DND-41 (cell line): ENCODE data around the gene TELO2.

Source experiments
- CTCF ChIP-seq: IDR thresholded peaks from 2 replicates; pipeline ENCODE4 v1.5.1; 2012; ENCODE audit warnings: borderline replicate concordance, low read length, moderate library complexity, mild to moderate bottlenecking; ENCODE audit not compliant: poor library complexity, severe bottlenecking; ENCODE audit errors: extremely low read depth
- EZH2 ChIP-seq: IDR thresholded peaks from 3 replicates; pipeline ENCODE4 v1.6.1; 2012; ENCODE audit warnings: borderline replicate concordance, low read depth, mild to moderate bottlenecking, moderate library complexity, low read length, inconsistent platforms; ENCODE audit not compliant: severe bottlenecking

GRCh38 chr16:1447965-1448364, 45.2 kb upstream of the TELO2 start:
- TF ChIP-seq CTCF (no peak), EZH2 (no peak)
